ENCODE data around the gene TMUB2. TPM values are rescaled to one million over a fixed set of nuclear protein-coding genes. Genes with fewer than 3 reads are reported as not detected.

Gene TMUB2
- total RNA-seq (2022; extraction: Qiagen RNA extraction; ENCODE audit: low read depth): 37.3 to 45.0 TPM (median 43.9 TPM) in 5 replicates

DNA sequence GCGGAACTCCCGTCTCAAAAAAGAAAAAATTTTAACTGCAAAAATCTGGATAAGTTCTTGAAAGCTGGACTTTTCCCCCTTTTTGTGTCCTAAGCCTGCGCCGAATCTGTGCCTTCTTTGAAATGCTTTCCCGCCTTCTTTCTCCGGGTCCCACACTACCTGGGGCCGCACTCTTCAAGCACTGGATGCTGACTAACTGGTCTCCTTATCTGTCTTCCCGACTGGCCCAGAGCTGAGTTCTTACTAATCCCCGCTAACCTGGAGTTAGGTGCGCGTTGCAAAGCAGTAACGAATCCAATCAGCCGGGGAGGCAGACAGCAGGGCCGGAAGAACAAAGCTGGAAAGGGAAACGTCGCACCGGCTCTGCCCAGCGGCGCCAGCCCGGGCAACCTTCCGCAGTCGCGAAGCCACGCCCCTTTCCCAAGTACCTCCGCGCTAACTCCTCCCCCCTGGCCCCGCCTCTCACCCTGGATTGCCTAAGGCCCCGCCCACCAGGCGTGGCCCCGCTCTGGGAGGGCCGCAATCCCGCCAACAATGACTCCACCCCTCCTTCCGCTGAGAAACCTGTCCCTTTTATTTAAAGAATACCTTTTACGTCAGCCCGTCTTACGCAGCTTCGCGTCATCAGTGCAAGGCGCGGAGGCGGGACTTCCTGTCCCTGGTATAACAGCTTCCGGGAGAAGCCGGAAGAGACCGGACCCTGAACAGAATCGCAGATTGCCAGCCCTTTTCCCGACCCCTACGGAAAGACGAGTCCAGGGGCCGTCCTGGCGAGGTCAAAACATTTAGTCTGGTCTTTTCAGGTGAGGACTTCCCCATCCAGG is at the start of gene TMUB2:
Gene TMUB2, plus strand, starts transcription at position 666 of the 824 bp plus-strand sequence. CDS start 737 bp downstream, outside the sequence.

DNA sequence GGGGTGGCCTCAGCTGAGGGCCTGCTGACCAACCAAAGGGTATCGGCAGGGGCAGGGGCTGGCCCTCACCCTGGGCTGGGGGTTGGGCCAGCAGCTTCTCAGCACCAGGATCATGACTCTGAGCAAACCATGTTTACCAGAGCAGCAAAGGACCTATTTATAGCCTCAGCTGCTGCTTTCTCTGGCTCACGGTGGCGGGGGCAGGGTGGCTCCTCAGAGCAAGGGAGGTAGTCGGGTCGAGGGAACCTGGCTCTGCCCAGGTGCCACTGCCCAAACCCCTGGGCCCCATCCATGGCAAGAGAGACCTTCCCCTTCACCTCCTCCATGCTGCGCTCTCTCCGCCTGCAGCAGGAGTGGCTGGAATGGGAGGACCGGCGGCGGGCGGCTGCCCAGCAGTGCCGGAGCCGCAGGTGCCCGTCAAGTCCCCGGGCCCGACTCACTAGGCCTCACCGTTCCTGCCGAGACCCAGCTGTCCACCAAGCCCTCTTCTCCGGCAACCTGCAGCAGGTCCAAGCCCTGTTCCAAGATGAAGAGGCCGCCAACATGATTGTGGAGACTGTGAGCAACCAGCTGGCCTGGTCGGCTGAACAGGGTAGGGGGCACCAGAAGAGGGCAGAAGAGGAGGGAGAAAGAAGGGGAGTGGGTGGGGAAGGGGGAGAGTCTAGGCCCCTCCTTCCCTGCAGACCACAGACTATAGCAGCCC is 16.1 kb upstream of the TMUB2 start, which contains the start of gene ASB16:
Gene ASB16, plus strand, starts transcription at position 206 of the 703 bp plus-strand sequence. Its CDS starts 86 bp downstream, at position 292.

DNA sequence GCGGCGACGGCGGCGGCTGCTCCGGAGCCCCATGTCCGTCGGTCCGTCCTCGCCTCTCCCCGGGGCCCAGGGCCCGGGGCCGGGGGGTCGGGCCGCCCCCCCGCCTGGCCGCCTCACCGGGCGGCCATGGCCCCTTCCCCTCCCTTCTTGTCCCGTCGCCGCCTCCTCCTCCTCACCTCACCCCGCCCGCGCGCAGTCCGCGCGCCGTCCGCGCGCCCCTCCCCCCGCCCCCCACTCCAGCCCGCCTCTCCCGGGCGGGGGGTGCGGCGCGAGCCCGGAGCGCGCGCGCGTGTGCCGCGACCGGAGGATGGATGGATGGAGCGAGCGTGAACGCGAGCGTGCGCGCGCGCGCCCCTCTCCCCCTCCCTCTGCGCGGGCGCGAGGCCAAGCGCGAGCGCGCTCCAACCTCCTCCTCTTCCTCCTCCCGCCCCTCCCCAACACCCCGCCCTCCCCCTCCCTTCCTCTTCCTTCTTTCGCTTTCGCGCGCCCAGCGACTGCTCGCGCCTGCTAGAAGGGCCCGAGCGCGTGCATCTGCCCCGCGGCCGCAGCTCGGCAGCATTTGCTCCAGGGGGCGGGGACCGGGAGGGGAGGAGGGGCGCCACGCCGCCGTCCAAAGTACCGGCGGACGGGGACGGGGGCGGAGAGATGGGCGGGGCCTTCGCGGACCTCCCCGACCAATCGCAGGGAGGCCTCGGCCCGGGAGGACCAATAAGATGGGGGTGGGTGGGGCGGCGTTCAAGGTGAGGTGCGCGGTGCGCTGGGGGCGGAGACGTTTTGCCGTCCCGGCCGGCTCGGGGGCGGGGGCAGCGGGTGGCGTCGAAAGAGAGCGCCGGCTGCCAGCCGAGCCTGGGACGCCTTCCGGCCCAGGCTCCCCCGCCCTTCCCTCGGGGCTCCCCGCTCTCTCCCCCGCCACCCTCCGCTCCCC is 13.0 kb downstream of the TMUB2 start, which contains the start of gene ATXN7L3:
Gene ATXN7L3, minus strand, starts transcription at position 332 of the 925 bp plus-strand sequence. CDS start 1,814 bp downstream, outside the sequence.

DNA sequence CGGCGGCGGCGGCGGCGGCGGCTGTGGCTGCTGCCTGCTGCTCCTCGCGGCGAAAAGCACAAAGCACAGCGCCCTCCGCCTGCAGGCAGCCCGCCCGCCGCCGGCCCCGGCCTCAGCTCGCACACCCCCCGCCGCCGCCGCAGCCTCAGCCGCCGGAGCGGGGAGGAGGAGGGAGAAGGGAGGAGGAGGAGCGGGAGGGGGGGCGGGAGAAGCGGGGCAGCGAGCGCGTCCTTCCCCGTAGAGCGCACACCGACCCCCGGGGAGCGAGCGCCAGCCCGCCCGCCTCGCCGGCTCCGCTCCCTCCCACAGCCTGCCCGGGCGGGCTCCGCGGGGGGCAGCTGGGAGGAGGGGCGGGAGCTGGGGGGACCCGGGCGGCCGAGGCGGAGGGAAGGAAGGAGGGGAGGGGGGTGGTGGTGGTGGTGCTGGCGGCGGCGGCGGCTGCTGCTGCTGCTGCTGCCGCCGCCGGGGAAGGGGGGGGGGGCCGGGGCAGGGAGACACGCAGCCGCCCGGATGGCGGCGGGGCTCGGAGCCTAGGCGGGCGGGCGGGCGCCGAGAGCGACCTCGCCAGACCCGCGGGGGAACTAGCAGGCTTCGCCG is 32.9 kb downstream of the TMUB2 start, which contains the start of gene UBTF:
Gene UBTF, minus strand, starts transcription at position 60 of the 597 bp plus-strand sequence. CDS start 1,446 bp downstream, outside the sequence.

Other genes with a start within 250 kb of the TMUB2 start
- gene PPY, start 244.5 kb upstream of the TMUB2 start, total RNA-seq (2022; extraction: Qiagen RNA extraction; ENCODE audit: low read depth): not detected in 5 replicates
- 0.17 TPM in 1 of 5 replicates, not detected in the others for gene PYY, start 233.0 kb upstream of the TMUB2 start, total RNA-seq (2022; extraction: Qiagen RNA extraction; ENCODE audit: low read depth)
- gene NAGS, start 182.3 kb upstream of the TMUB2 start, total RNA-seq (2022; extraction: Qiagen RNA extraction; ENCODE audit: low read depth): 0.77 to 1.4 TPM (median 1.0 TPM) in 5 replicates
- 27.4 to 33.5 TPM (median 29.9 TPM) in 5 replicates for gene TMEM101, start 172.0 kb upstream of the TMUB2 start, total RNA-seq (2022; extraction: Qiagen RNA extraction; ENCODE audit: low read depth)
- gene LSM12, start 120.3 kb upstream of the TMUB2 start, total RNA-seq (2022; extraction: Qiagen RNA extraction; ENCODE audit: low read depth): 55.9 to 60.9 TPM (median 57.6 TPM) in 5 replicates
- gene G6PC3, start 116.2 kb upstream of the TMUB2 start, total RNA-seq (2022; extraction: Qiagen RNA extraction; ENCODE audit: low read depth): 122 to 174 TPM (median 149 TPM) in 5 replicates
- 14.6 to 18.7 TPM (median 15.7 TPM) in 5 replicates for gene HDAC5, start 63.3 kb upstream of the TMUB2 start, total RNA-seq (2022; extraction: Qiagen RNA extraction; ENCODE audit: low read depth)
- gene HROB, start 45.0 kb upstream of the TMUB2 start, total RNA-seq (2022; extraction: Qiagen RNA extraction; ENCODE audit: low read depth): 8.2 to 9.9 TPM (median 8.8 TPM) in 5 replicates
- gene ASB16, start 16.3 kb upstream of the TMUB2 start, total RNA-seq (2022; extraction: Qiagen RNA extraction; ENCODE audit: low read depth): 0.08 to 0.17 TPM (median 0.10 TPM) in 5 replicates
- gene ATXN7L3, start 12.9 kb downstream of the TMUB2 start, total RNA-seq (2022; extraction: Qiagen RNA extraction; ENCODE audit: low read depth): 56.7 to 69.2 TPM (median 64.8 TPM) in 5 replicates
- 91.4 to 114 TPM (median 106 TPM) in 5 replicates for gene UBTF, start 32.7 kb downstream of the TMUB2 start, total RNA-seq (2022; extraction: Qiagen RNA extraction; ENCODE audit: low read depth)
- gene SLC4A1, start 81.2 kb downstream of the TMUB2 start, total RNA-seq (2022; extraction: Qiagen RNA extraction; ENCODE audit: low read depth): not detected in 5 replicates
- gene RUNDC3A, start 121.6 kb downstream of the TMUB2 start, total RNA-seq (2022; extraction: Qiagen RNA extraction; ENCODE audit: low read depth): 0.18 to 0.71 TPM (median 0.69 TPM) in 5 replicates
- gene SLC25A39, start 137.9 kb downstream of the TMUB2 start, total RNA-seq (2022; extraction: Qiagen RNA extraction; ENCODE audit: low read depth): 163 to 221 TPM (median 189 TPM) in 5 replicates
- gene GRN, start 158.3 kb downstream of the TMUB2 start, total RNA-seq (2022; extraction: Qiagen RNA extraction; ENCODE audit: low read depth): 214 to 235 TPM (median 233 TPM) in 5 replicates
- gene FAM171A2, start 176.9 kb downstream of the TMUB2 start, total RNA-seq (2022; extraction: Qiagen RNA extraction; ENCODE audit: low read depth): 2.6 to 4.8 TPM (median 3.8 TPM) in 5 replicates
- 1.3 to 1.8 TPM (median 1.5 TPM) in 5 replicates for gene ITGA2B, start 202.7 kb downstream of the TMUB2 start, total RNA-seq (2022; extraction: Qiagen RNA extraction; ENCODE audit: low read depth)